Measurements from ENCODE around the gene TMEM220. TPM values are rescaled to one million over a fixed set of nuclear protein-coding genes. Genes with fewer than 3 reads are reported as not detected.

The TMEM220 gene
- total and polyA plus RNA-seq, 9 of the 15 experiments (the other 6 are each of a cell fraction or from before 2014, with no cell fraction given): not detected

- TF ChIP-seq HNRNPLL (IDR thresholded peaks at IDR 0.05; ENCODE audit: low read depth, low read length, poor library complexity, severe bottlenecking) (peak; percentile 90), MYBL2 (IDR thresholded peaks at IDR 0.05; ENCODE audit: low read depth) (no peak), MYBL2 (CRISPR knock-in tag; IDR thresholded peaks at IDR 0.05; ENCODE audit: borderline replicate concordance) (no peak), SP2 (IDR thresholded peaks at IDR 0.05; ENCODE audit: extremely low read depth, low read depth, low read length, poor library complexity, severe bottlenecking) (peak; percentile 59), ASH1L (IDR thresholded peaks at IDR 0.05; ENCODE audit: borderline replicate concordance, low read depth, partially characterized antibody) (no peak), VEZF1 (CRISPR knock-in tag; IDR thresholded peaks at IDR 0.05) (peak; percentile 35; the same call in 1 of the 2 replicates), NR2F6 (CRISPR knock-in tag; IDR thresholded peaks at IDR 0.05) (no peak), RFX7 (CRISPR knock-in tag; IDR thresholded peaks at IDR 0.05) (no peak), ATF6 (CRISPR knock-in tag; IDR thresholded peaks at IDR 0.05) (no peak), FOXK2 (conservative IDR thresholded peaks at IDR 0.05 in 1 of 2, IDR thresholded peaks at IDR 0.05 in 1 of 2; ENCODE audit: low read depth in 2 of 2) (no peak; a peak in 1 of 4 replicates), MEF2D (tag; conservative IDR thresholded peaks at IDR 0.05; ENCODE audit: low read depth) (no peak), HMGN3 (IDR thresholded peaks at IDR 0.05; ENCODE audit: borderline replicate concordance, extremely low read depth, insufficient read length, low read depth, low read length) (peak; percentile 55), THRA (IDR thresholded peaks at IDR 0.05) (no peak), ZBTB1 (CRISPR knock-in tag; IDR thresholded peaks at IDR 0.05; ENCODE audit: borderline replicate concordance, low read depth) (no peak), NFE2L1 (tag; IDR thresholded peaks at IDR 0.05; ENCODE audit: borderline replicate concordance, low read depth) (no peak), AFF4 (CRISPR knock-in tag; IDR thresholded peaks at IDR 0.05) (no peak), ZSCAN29 (IDR thresholded peaks at IDR 0.05) (no peak)
These were observed 32.4 kb downstream of the TMEM220 start, which contains the start of the genes ADPRM and SCO1 (continued) for GRCh38 chr17:10697092-10698081.

Data from K562 (cell line).